Upper lobe of left lung (tissue), 6 donors: ENCODE data around the gene SYCP2L. TPM values are rescaled to one million over a fixed set of nuclear protein-coding genes. Genes with fewer than 3 reads are reported as not detected.

Experiments used
- ATAC-seq, 2 donors: fragments of 200-7000 bp; cut with Tn5 transposase; one replicate each; pipeline ENCODE4 v1.9.1; 2022; ENCODE audit warnings: mild to moderate bottlenecking in 2 of 2, moderate library complexity in 2 of 2; ENCODE audit not compliant: low FRiP score in 2 of 2
- DNase-seq, 2 donors: peaks; one replicate each; pipeline ENCODE4 v3.0.0-alpha.2; 2019 to 2020
- H3K27ac ChIP-seq, 4 donors: fragments of 200-600 bp; sonication (generic); one replicate each; pipeline ENCODE4 v1.5.1; 2016 to 2019
- H3K27me3 ChIP-seq, 4 donors: fragments of 200-600 bp; sonication (generic); one replicate each; pipeline ENCODE4 v1.5.1; 2017 to 2019
- H3K36me3 ChIP-seq, 4 donors: fragments of 200-600 bp; sonication (generic); one replicate each; pipeline ENCODE4 v1.5.1; 2016 to 2019
- H3K4me1 ChIP-seq, 4 donors: fragments of 200-600 bp; sonication (generic); one replicate each; pipeline ENCODE4 v1.5.1; 2018 to 2019
- H3K4me3 ChIP-seq, 4 donors: fragments of 200-600 bp; sonication (generic); one replicate each; pipeline ENCODE4 v1.5.1; 2017 to 2019; ENCODE audit warnings: mild to moderate bottlenecking in 2 of 4, moderate library complexity in 1 of 4
- H3K9me3 ChIP-seq, 4 donors: fragments of 200-600 bp; sonication (generic); one replicate each; pipeline ENCODE4 v1.5.1; 2018 to 2019
- EP300 ChIP-seq, 4 donors: sonication (generic); formaldehyde crosslinking; IDR thresholded peaks; one replicate each; pipeline ENCODE4 v1.5.1; 2017; ENCODE audit warnings: antibody characterized with exemption in 4 of 4, control low read depth in 2 of 4
- POLR2A ChIP-seq, 4 donors: fragments of 450-650 bp; IDR thresholded peaks; one replicate each; pipeline ENCODE4 v1.5.1; 2016 to 2017; ENCODE audit warnings: antibody characterized with exemption in 4 of 4, mild to moderate bottlenecking in 2 of 4
- POLR2AphosphoS5 ChIP-seq, 2 donors: sonication (generic); formaldehyde crosslinking; IDR thresholded peaks; one replicate each; pipeline ENCODE4 v1.5.1; 2017; ENCODE audit warnings: antibody characterized with exemption in 2 of 2
- WGBS, 2 donors: methylation state at CpG; one replicate each; pipeline ENCODE4 v1.1.5; 2017 to 2018; 5-methylcytosine and 5-hydroxymethylcytosine counted together
- total RNA-seq, 6 donors: library from RNA; depleted of rRNA in 4 of 6; stranded (reverse); fragments of >200 nt in 4 of 6; gene quantifications; one replicate each; pipeline versions ENCODE4 v1.1.0 to v1.2.1, GENCODE V29; 2016 to 2021
- TF ChIP-seq, protein P1 (sequence below), 6 experiments: fragments of 450-650 bp in 4 of 6; fragments of 200-600 bp in 2 of 6; sonication (generic) in 2 of 6; IDR thresholded peaks; one replicate each; pipeline ENCODE4 v1.5.1; 2016 to 2019; ENCODE audit warnings: antibody characterized with exemption in 6 of 6
- donor health status: DM: no; HTN: no; CAD: no; lungs with moderate emphysema.
- donor health status: DM: no; HTN: yes; CAD: no; lungs with severe emphysema.

Gene SYCP2L
- total RNA-seq, 6 donors from 2014 or later: 0.46 to 8.4 (median 1.6) TPM

DNA sequence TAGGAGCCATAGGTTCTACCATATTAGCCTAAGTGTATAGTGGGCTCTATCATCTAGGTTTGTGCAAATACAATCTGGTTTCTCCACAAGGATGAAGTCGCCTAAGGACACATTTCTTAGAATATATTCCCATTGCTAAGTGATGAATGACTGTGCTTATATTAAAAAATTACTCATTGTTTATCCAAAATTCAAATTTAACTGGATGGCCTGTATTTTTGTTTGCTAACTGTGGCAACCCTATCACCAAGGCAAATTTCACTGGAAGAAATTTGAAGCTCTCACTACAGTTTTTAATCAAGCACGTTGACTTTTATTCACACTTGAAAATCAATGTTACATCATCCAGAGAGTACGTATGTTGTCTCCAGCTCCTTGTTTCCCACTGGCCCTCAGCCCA is 18.9 kb upstream of the SYCP2L start:
- ATAC-seq (no peak), DNase-seq (no peak)
- Histone ChIP-seq H3K9me3 (no peaks in the 10 kb centered on the region), H3K36me3 (no peaks in the 10 kb centered on the region), H3K27ac (no peak overlapping the region), H3K27me3 (no peaks in the 10 kb centered on the region), H3K4me3 (no peak overlapping the region), H3K4me1 (no peaks in the 10 kb centered on the region)
- no peak for TF ChIP-seq POLR2A (IDR thresholded peaks at IDR 0.05)
- WGBS, 2 donors: 80 to 85% methylated on average over 3 of the region's 3 CpGs

DNA sequence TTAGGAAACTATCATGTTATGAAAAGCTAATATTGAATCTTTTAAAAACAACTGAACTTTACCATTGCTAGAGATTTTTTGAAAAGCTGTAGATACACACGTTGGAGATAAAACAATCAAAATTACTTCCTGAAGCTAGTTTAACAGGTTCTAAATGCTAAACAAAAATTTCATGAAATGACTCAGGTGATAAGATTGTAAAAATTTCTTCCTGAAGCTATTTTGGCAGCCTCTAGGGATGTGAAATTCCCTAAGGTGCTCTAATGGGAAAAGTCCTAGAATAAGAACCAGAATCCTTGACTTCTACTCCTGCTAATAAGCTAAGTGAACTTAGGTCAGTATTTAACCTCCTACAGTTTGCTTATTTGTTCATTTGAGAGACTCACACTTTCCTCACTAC is 13.5 kb upstream of the SYCP2L start:
- 26 to 30% methylated on average over 1 of the region's 1 CpG for WGBS, 2 donors
- H3K27me3 ChIP-seq: no peaks in the 10 kb centered on the region
- H3K4me1 ChIP-seq: no peaks in the 10 kb centered on the region
- no peak overlapping the region for H3K4me3 ChIP-seq
- TF ChIP-seq POLR2A (IDR thresholded peaks at IDR 0.05) (no peak), EP300 (IDR thresholded peaks at IDR 0.05) (no peak), POLR2AphosphoS5 (IDR thresholded peaks at IDR 0.05) (no peak)
- TF ChIP-seq, protein P1, sequence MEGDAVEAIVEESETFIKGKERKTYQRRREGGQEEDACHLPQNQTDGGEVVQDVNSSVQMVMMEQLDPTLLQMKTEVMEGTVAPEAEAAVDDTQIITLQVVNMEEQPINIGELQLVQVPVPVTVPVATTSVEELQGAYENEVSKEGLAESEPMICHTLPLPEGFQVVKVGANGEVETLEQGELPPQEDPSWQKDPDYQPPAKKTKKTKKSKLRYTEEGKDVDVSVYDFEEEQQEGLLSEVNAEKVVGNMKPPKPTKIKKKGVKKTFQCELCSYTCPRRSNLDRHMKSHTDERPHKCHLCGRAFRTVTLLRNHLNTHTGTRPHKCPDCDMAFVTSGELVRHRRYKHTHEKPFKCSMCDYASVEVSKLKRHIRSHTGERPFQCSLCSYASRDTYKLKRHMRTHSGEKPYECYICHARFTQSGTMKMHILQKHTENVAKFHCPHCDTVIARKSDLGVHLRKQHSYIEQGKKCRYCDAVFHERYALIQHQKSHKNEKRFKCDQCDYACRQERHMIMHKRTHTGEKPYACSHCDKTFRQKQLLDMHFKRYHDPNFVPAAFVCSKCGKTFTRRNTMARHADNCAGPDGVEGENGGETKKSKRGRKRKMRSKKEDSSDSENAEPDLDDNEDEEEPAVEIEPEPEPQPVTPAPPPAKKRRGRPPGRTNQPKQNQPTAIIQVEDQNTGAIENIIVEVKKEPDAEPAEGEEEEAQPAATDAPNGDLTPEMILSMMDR (IDR thresholded peaks at IDR 0.05): no peak
- H3K36me3 ChIP-seq: no peaks in the 10 kb centered on the region
- no peaks in the 10 kb centered on the region for H3K9me3 ChIP-seq
- DNase-seq (no peak), ATAC-seq (no peak)
- H3K27ac ChIP-seq: no peak overlapping the region

DNA sequence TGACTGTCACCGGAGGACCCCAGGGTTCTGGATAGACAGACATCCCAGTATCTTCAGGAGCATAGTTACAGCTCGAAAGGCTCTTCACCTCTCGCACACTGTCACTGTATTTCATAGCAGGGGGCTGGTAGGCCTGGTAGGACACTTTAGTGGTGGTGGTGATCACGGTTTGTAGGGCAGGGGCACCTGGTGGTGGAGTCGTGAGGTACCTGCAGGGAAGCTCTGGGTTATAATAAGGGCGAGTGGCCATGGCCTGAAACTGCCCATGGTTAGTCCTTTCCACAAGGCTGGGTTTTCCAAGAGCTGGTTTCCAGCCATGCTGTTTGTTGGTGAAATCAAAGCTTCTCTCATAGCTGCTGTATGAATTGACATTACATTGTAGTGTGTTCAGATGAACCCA is 12.6 kb upstream of the SYCP2L start:
- no peak for ATAC-seq
- Histone ChIP-seq H3K4me3 (no peak overlapping the region), H3K9me3 (no peaks in the 10 kb centered on the region), H3K4me1 (no peaks in the 10 kb centered on the region), H3K36me3 (no peaks in the 10 kb centered on the region), H3K27ac (no peak overlapping the region), H3K27me3 (no peaks in the 10 kb centered on the region)
- WGBS, 2 donors: 86 to 94% methylated on average over 5 to 6 of the region's 6 CpGs
- DNase-seq: no peak
- TF ChIP-seq POLR2AphosphoS5 (IDR thresholded peaks at IDR 0.05) (no peak), EP300 (IDR thresholded peaks at IDR 0.05) (no peak), POLR2A (IDR thresholded peaks at IDR 0.05) (no peak)
- TF ChIP-seq, protein P1 (IDR thresholded peaks at IDR 0.05): no peak

DNA sequence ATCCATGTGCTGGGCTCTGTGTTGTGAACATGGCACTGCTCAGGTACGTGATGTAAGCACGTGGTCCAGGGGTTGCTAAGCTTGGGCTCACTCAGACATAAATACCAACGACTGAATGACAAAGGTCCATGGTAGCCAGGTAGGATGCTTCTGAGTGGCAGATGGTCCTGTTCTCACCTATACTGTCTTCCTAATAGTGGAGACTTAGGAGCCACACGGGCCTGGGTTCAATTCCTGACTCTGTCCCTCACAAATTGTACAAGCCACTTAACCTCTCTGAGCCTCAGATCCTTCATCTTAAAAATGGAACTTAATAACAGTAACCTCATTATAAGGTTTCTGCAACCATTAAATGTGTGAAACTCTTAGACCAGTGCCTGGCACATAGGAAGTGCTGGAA is 11.8 kb upstream of the SYCP2L start:
- TF ChIP-seq POLR2A (IDR thresholded peaks at IDR 0.05): no peak
- TF ChIP-seq EP300 (IDR thresholded peaks at IDR 0.05): no peak
- TF ChIP-seq POLR2AphosphoS5 (IDR thresholded peaks at IDR 0.05): no peak
- TF ChIP-seq, protein P1 (IDR thresholded peaks at IDR 0.05): no peak
- Histone ChIP-seq H3K27me3 (no peaks in the 10 kb centered on the region), H3K36me3 (no peaks in the 10 kb centered on the region), H3K4me3 (no peak overlapping the region), H3K4me1 (no peaks in the 10 kb centered on the region), H3K27ac (no peak overlapping the region), H3K9me3 (no peaks in the 10 kb centered on the region)
- WGBS, 2 donors: 91 to 92% methylated on average over 4 of the region's 4 CpGs
- ATAC-seq (no peak), DNase-seq (no peak)

DNA sequence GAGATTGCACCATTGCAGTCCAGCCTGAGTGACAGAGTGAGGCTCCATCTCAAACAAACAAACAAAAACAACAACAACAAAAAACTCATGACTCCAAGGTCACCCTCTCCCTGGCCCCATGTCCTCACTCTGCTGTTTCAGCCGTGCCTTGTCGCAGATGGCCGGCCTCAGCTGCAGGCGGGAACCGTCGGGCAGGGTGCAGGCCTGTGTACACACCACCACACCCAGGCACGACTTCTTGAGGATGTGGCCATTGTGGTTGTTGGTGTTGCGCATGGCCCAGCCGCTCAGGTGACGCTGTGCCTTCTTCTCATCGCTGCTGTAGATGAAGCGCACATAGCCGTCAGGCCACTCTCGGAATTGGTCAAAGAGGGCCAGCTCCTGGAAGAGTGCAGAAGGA is 9.8 kb upstream of the SYCP2L start:
- peak in 1 of 2 donors; percentile 53 for DNase-seq
- H3K27ac ChIP-seq: no peak overlapping the region
- H3K9me3 ChIP-seq: no peaks in the 10 kb centered on the region
- H3K4me1 ChIP-seq: peaks cover 0 to 6% (median 2%) of the 10 kb centered on the region in 4 donors
- no peak for ATAC-seq
- no peaks in the 10 kb centered on the region for H3K36me3 ChIP-seq
- H3K27me3 ChIP-seq: peaks cover 0 to 11% (median 4%) of the 10 kb centered on the region in 4 donors
- H3K4me3 ChIP-seq: no peak overlapping the region
- TF ChIP-seq POLR2AphosphoS5 (IDR thresholded peaks at IDR 0.05) (no peak), EP300 (IDR thresholded peaks at IDR 0.05) (no peak), POLR2A (IDR thresholded peaks at IDR 0.05) (no peak)
- TF ChIP-seq, protein P1 (IDR thresholded peaks at IDR 0.05): no peak
- 93 to 97% methylated on average over 14 of the region's 14 CpGs for WGBS, 2 donors
